TTC549 (cell line): Measurements from ENCODE around the gene SUN1.

Experiments
- FAIRE-seq: peaks from 2 replicates; lab custom pipeline; 2012; peaks lifted over from hg19 to GRCh38; lab: Jason Lieb, UNC

Gene SUN1

GRCh38 chr7:879093-879492 lies 46.8 kb downstream of the SUN1 start:
- no peak for FAIRE-seq

- FAIRE-seq: no peak
Observed at GRCh38 chr7:879706-880105, 47.4 kb downstream of the SUN1 start.

- FAIRE-seq: no peak
Observed at GRCh38 chr7:880450-880849, 48.2 kb downstream of the SUN1 start.

GRCh38 chr7:881441-882234 lies 49.4 kb downstream of the SUN1 start:
- no peak for FAIRE-seq

- FAIRE-seq: no peak
Observed at GRCh38 chr7:882336-883035, 50.2 kb downstream of the SUN1 start.

- FAIRE-seq: no peak
Observed at GRCh38 chr7:883055-884021, 51.1 kb downstream of the SUN1 start.

- FAIRE-seq: no peak
Observed at GRCh38 chr7:884191-885003, 52.1 kb downstream of the SUN1 start.

- FAIRE-seq: no peak
Observed at GRCh38 chr7:885261-885892, 53.1 kb downstream of the SUN1 start.

GRCh38 chr7:885893-886625 lies 53.8 kb downstream of the SUN1 start:
- no peak for FAIRE-seq

- no peak for FAIRE-seq
Observed at GRCh38 chr7:886626-887487, 54.6 kb downstream of the SUN1 start.

GRCh38 chr7:887488-887820 lies 55.2 kb downstream of the SUN1 start:
- FAIRE-seq: no peak

- FAIRE-seq: no peak
Observed at GRCh38 chr7:888081-889024, 56.1 kb downstream of the SUN1 start.

- FAIRE-seq: no peak
Observed at GRCh38 chr7:889025-889390, 56.7 kb downstream of the SUN1 start.

GRCh38 chr7:889391-889790 lies 57.1 kb downstream of the SUN1 start:
- no peak for FAIRE-seq

GRCh38 chr7:890868-891267 lies 58.6 kb downstream of the SUN1 start:
- FAIRE-seq: no peak

- FAIRE-seq: no peak
Observed at GRCh38 chr7:891291-891690, 59.0 kb downstream of the SUN1 start.

- FAIRE-seq: no peak
Observed at GRCh38 chr7:891805-892204, 59.5 kb downstream of the SUN1 start.
